ENCODE data around the gene MYG1.

The MYG1 gene, protein sequence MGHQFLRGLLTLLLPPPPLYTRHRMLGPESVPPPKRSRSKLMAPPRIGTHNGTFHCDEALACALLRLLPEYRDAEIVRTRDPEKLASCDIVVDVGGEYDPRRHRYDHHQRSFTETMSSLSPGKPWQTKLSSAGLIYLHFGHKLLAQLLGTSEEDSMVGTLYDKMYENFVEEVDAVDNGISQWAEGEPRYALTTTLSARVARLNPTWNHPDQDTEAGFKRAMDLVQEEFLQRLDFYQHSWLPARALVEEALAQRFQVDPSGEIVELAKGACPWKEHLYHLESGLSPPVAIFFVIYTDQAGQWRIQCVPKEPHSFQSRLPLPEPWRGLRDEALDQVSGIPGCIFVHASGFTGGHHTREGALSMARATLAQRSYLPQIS

DNA sequence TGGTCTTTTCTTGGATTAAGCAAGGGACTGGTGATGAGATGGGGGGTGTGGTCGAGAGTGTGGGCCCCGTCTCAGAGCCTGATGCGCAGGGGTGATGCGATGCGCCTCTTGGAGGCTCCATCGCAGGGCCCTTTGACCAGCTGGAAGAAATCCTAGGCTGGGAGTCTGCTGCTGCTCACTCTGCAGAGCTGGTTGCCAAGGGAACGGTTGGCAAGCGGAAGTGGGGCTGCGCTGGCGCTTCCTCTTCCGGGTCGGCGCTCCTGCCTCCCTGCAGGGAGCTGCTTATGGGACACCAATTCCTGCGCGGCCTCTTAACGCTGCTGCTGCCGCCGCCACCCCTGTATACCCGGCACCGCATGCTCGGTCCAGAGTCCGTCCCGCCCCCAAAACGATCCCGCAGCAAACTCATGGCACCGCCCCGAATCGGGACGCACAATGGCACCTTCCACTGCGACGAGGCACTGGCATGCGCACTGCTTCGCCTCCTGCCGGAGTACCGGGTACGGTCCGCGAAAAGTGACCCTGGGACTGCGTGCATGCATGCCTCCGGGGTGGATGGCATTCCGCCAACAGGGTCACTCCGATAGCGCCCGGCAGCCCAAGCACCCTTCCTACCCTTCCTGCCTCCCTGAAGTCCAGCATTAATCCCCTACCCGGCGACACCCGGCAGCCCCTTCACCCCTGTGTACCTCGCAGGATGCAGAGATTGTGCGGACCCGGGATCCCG, at the start of gene MYG1:
TSS of gene MYG1 (plus strand) at position 242 of the 727 bp plus-strand sequence. CDS start at position 285, 43 bp downstream.
- Histone ChIP-seq H3K27me3 (ENCODE audit: control insufficient read depth, insufficient read depth, low read length) (no peaks in the 10 kb centered on the region), H3K4me3 (ENCODE audit: low read length) (peak within 1 kb of the TSS; percentile 98), H3K27ac (ENCODE audit: low read length) (peak within 1 kb of the TSS; percentile 64), H3K9me3 (ENCODE audit: control insufficient read depth, low read depth, low read length) (no peaks in the 10 kb centered on the region), H3K36me3 (ENCODE audit: control insufficient read depth, low read depth, low read length) (peaks cover 41% of the 10 kb centered on the region), H3K9ac (ENCODE audit: low read length) (peak within 1 kb of the TSS; percentile 95), H3K4me1 (ENCODE audit: control insufficient read depth, low read depth, low read length) (peaks cover 3% of the 10 kb centered on the region)

DNA sequence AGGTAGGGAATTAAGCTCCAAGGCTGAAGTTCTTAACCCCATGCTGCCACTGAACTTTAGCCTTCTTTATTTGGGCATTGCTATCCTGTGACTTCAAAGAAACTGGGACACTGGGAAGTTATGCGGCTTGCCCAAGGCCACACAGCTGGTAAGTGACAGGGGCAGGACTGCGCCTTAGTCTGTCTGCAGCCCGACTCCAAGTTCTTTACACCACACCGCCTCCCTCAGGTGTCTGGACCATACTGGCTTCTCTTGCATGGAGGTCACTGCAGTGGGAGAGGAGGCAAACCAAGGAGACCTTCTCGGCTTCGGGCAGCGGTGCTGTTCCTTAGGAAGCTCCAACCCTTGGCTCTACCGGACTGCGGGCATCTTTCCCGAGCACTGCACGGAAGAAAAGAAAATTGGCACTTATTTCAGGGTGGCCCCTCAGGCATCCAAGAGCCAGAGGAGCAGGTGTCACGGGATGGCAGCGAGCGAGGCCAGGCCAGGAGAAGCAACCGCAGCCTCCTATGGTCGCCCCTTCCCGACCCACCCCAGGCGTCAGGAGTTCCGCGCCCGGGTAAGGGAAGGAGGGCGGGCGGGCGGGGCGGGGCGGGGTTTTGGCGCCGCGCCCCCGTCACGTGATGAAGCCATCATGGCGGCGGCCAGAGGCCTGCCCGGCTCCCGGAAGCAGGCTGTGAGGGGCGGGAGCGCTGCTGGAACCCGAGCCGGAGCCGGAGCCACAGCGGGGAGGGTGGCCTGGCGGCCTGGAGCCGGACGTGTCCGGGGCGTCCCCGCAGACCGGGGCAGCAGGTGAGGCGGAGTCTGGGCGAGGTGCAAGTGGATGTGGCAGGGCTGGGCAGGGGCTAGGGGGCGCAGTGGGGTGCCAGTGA, 47.8 kb upstream of the MYG1 start:
- Histone ChIP-seq H3K27me3 (ENCODE audit: control insufficient read depth, insufficient read depth, low read length) (no peaks in the 10 kb centered on the region), H3K36me3 (ENCODE audit: control insufficient read depth, low read depth, low read length) (no peaks in the 10 kb centered on the region), H3K9me3 (ENCODE audit: control insufficient read depth, low read depth, low read length) (no peaks in the 10 kb centered on the region), H3K27ac (ENCODE audit: low read length) (no peak overlapping the region), H3K9ac (ENCODE audit: low read length) (peak overlapping the region; percentile 79), H3K4me3 (ENCODE audit: low read length) (peak overlapping the region; percentile 93), H3K4me1 (ENCODE audit: control insufficient read depth, low read depth, low read length) (peaks cover 5% of the 10 kb centered on the region)

DNA sequence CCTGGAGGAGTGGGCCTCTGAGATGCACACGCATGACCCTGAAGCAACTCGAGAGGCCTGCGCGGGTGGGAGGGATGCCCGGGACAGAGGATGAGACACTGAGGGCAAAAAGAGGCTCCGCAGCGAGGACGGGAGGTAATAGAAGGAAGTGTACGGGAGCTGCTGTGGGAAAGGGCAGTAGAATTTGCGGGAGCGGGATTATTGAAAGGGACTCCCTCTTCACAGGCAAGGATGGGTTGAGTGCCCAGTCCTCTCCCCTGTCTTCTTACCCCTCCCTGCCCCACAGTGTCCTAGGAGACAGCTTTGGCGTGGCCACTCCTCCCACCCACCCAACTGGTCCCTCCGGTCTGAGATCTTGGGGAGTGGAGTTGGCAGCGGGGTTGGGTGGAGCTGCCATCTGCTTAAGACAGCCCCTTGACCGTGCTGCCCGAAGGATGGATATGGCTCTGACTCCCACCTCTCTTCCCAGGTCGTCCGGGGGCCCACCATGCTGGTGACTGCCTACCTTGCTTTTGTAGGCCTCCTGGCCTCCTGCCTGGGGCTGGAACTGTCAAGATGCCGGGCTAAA, 47.1 kb upstream of the MYG1 start:
- no peak overlapping the region for H3K27ac ChIP-seq (ENCODE audit: low read length)
- H3K4me3 ChIP-seq (ENCODE audit: low read length) = peak overlapping the region; percentile 93
- H3K27me3 ChIP-seq (ENCODE audit: control insufficient read depth, insufficient read depth, low read length) = no peaks in the 10 kb centered on the region
- H3K4me1 ChIP-seq (ENCODE audit: control insufficient read depth, low read depth, low read length) = peaks cover 5% of the 10 kb centered on the region
- H3K9ac ChIP-seq (ENCODE audit: low read length) = peak overlapping the region; percentile 79
- no peaks in the 10 kb centered on the region for H3K36me3 ChIP-seq (ENCODE audit: control insufficient read depth, low read depth, low read length)
- H3K9me3 ChIP-seq (ENCODE audit: control insufficient read depth, low read depth, low read length) = no peaks in the 10 kb centered on the region

DNA sequence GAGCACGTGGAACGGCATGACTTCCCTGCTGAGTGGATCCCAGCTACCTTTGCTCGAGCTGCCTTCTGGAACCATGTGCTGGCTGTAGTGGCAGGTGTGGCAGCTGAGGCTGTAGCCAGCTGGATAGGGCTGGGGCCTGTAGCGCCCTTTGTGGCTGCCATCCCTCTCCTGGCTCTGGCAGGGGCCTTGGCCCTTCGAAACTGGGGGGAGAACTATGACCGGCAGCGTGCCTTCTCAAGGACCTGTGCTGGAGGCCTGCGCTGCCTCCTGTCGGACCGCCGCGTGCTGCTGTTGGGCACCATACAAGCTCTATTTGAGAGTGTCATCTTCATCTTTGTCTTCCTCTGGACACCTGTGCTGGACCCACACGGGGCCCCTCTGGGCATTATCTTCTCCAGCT, 46.2 kb upstream of the MYG1 start:
- Histone ChIP-seq H3K4me3 (ENCODE audit: low read length) (no peak overlapping the region), H3K4me1 (ENCODE audit: control insufficient read depth, low read depth, low read length) (peaks cover 5% of the 10 kb centered on the region), H3K9ac (ENCODE audit: low read length) (no peak overlapping the region), H3K36me3 (ENCODE audit: control insufficient read depth, low read depth, low read length) (no peaks in the 10 kb centered on the region), H3K27me3 (ENCODE audit: control insufficient read depth, insufficient read depth, low read length) (no peaks in the 10 kb centered on the region), H3K9me3 (ENCODE audit: control insufficient read depth, low read depth, low read length) (no peaks in the 10 kb centered on the region), H3K27ac (ENCODE audit: low read length) (no peak overlapping the region)

DNA sequence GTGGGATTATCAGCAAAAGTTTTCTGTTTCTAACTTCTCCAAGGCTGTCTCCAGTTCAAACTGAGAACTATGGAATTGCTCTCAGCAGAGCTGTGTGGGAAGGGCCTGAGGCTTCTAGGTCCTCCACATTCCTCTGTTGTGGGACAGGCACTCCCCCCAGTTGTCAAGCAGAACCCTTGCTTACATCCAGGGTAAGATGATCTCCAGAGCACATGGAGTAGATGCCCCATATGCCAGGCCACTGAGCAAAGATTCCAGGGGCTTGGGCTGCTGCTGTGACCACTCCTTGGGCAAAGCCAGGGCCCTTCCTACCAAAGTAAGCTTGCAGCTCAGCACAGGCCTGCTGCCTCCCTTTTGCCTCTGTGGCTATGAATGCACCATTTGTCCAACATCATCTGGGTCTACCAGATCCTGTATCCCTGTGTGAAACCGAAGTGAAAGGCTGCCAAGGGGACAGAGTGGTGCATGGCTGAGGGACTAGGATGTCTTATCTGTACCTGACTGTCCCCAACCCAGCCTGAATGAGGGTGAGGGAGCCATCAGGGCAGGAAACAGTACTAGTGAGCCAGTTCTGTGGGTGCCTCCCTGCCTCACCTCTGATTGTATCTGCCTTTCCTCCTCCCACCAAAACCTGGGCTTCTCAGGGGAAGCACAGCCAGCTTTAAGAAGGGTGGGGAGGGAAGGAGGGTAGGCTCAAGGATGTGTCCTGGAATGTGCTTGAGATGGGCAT, 44.5 kb upstream of the MYG1 start:
- no peak overlapping the region for H3K4me3 ChIP-seq (ENCODE audit: low read length)
- H3K27ac ChIP-seq (ENCODE audit: low read length) = no peak overlapping the region
- no peaks in the 10 kb centered on the region for H3K9me3 ChIP-seq (ENCODE audit: control insufficient read depth, low read depth, low read length)
- peaks cover 5% of the 10 kb centered on the region for H3K4me1 ChIP-seq (ENCODE audit: control insufficient read depth, low read depth, low read length)
- no peak overlapping the region for H3K9ac ChIP-seq (ENCODE audit: low read length)
- no peaks in the 10 kb centered on the region for H3K27me3 ChIP-seq (ENCODE audit: control insufficient read depth, insufficient read depth, low read length)
- H3K36me3 ChIP-seq (ENCODE audit: control insufficient read depth, low read depth, low read length) = no peaks in the 10 kb centered on the region

DNA sequence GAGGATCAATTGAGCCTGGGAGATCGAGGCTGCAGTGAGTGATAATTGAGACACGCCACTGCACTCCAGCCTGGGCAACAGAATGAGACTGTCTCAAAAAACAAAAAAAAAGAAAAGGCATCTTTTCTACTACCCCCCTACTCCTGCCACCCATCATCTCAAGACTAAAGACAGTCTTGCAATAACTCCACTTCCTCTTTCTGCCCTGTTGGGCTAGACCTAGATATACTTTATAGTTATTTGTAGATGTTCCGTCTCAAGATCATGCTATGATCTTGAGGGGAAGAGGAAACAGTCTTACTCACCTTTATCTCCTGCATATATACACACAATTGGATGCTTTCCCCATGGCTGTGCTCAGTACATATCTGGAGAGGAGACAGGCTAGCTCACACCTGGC, 43.5 kb upstream of the MYG1 start:
- Histone ChIP-seq H3K27me3 (ENCODE audit: control insufficient read depth, insufficient read depth, low read length) (no peaks in the 10 kb centered on the region), H3K4me3 (ENCODE audit: low read length) (no peak overlapping the region), H3K27ac (ENCODE audit: low read length) (no peak overlapping the region)

DNA sequence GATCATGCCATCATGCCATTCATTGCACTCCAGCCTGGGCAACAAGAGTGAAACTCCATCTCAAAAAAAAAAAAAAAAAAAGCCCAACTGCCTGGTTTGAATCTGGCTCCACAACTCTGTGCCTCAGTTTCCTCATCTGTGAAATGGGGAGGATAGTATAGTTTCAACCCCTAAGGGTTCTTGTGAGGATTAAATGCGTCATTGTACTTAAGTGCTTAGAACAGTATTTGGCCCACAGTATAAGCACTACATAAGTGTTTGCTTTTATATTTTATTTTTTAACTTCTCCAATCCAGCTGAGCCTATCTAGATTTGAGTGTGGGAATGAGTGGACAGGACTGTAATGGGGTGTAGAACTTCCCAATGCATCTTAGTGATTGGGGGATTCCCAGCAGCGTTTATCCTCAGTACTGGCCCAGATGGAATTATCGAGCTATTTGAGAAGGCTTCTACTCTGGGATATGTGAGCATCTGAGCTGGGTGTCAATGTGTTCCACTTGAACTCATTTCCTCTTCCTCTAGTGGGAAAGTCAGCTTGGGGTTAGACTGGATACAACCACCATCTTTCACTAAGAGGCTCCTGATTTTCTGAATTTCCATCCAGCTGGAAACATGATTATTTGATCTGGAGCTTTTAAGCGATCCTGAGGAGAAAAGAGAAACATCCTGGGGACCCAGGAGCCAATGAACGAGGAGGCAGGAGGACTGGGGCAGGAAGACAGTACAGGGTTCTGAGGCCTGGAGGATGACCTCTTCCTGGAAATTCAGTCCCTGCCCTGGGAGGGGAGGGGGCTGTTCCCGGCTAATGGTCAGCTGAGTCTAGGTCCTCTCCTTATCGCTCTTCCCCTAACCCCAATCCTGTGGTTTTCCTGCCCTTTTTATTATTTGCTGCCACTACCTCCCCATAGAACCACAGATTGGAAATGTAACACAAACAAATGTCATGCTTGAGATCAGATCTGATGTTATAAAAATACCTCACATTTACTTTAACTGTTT, 40.7 kb upstream of the MYG1 start:
- Histone ChIP-seq H3K36me3 (ENCODE audit: control insufficient read depth, low read depth, low read length) (no peaks in the 10 kb centered on the region), H3K27me3 (ENCODE audit: control insufficient read depth, insufficient read depth, low read length) (no peaks in the 10 kb centered on the region), H3K4me1 (ENCODE audit: control insufficient read depth, low read depth, low read length) (no peaks in the 10 kb centered on the region), H3K4me3 (ENCODE audit: low read length) (no peak overlapping the region), H3K27ac (ENCODE audit: low read length) (no peak overlapping the region), H3K9ac (ENCODE audit: low read length) (no peak overlapping the region), H3K9me3 (ENCODE audit: control insufficient read depth, low read depth, low read length) (no peaks in the 10 kb centered on the region)

More for the DNA sequence above, 43.5 kb upstream of the MYG1 start:
- no peaks in the 10 kb centered on the region for H3K36me3 ChIP-seq (ENCODE audit: control insufficient read depth, low read depth, low read length)
- no peak overlapping the region for H3K9ac ChIP-seq (ENCODE audit: low read length)
- H3K9me3 ChIP-seq (ENCODE audit: control insufficient read depth, low read depth, low read length) = no peaks in the 10 kb centered on the region
- peaks cover 5% of the 10 kb centered on the region for H3K4me1 ChIP-seq (ENCODE audit: control insufficient read depth, low read depth, low read length)

DNA sequence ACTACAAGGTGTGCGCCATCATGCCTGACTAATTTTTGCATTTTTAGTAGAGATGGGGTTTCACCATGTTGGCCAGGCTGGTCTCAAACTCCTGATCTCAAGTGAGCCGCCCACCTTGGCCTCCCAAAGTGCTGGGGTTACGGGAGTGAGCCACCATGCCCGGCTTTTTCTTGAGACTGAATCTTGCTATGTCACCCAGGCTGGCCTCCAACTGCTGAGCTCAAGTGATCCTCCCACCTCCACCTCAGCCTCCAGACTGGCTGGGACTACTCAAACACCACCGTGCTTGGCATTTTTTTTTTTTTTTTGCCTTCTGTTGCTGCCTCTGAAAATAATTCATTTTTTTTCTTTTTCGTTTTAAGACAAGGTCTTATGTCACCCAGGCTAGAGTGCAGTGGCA, 39.6 kb upstream of the MYG1 start:
- H3K9ac ChIP-seq (ENCODE audit: low read length) = no peak overlapping the region
- no peaks in the 10 kb centered on the region for H3K27me3 ChIP-seq (ENCODE audit: control insufficient read depth, insufficient read depth, low read length)
- no peak overlapping the region for H3K27ac ChIP-seq (ENCODE audit: low read length)
- H3K4me1 ChIP-seq (ENCODE audit: control insufficient read depth, low read depth, low read length) = no peaks in the 10 kb centered on the region
- H3K4me3 ChIP-seq (ENCODE audit: low read length) = no peak overlapping the region
- no peaks in the 10 kb centered on the region for H3K9me3 ChIP-seq (ENCODE audit: control insufficient read depth, low read depth, low read length)
- no peaks in the 10 kb centered on the region for H3K36me3 ChIP-seq (ENCODE audit: control insufficient read depth, low read depth, low read length)

DNA sequence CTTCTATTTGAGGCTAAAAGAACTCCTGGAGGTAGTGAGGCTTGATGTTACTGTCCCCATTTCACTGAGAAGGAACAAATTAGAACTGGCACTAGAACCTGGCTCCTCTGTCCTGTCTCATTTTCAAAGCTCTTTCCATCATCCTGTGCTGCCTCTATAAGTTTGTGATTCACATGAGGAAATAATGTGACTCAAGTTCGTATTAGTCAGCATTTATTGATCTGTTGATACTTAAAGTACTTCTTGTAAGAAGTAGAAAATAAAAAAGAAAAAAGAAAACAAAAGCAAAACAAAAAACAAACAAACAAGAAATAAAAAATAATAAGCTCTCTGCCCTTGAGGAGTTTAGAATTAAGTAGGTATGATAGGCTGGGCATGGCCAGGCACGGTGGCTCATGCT, 33.7 kb upstream of the MYG1 start:
- no peak overlapping the region for H3K9ac ChIP-seq (ENCODE audit: low read length)
- H3K4me3 ChIP-seq (ENCODE audit: low read length) = no peak overlapping the region
- peaks cover 3% of the 10 kb centered on the region for H3K4me1 ChIP-seq (ENCODE audit: control insufficient read depth, low read depth, low read length)
- H3K9me3 ChIP-seq (ENCODE audit: control insufficient read depth, low read depth, low read length) = no peaks in the 10 kb centered on the region
- H3K27me3 ChIP-seq (ENCODE audit: control insufficient read depth, insufficient read depth, low read length) = no peaks in the 10 kb centered on the region
- peaks cover 14% of the 10 kb centered on the region for H3K36me3 ChIP-seq (ENCODE audit: control insufficient read depth, low read depth, low read length)
- no peak overlapping the region for H3K27ac ChIP-seq (ENCODE audit: low read length)
